PC-3 (cell line): ENCODE data around the gene RNF217.

ENCODE experiments used
- EZH2 ChIP-seq: fragments of 300-600 bp; sonication (generic); IDR thresholded peaks from one replicate; pipeline ENCODE4 v1.6.1; 2017; ENCODE audit warnings: antibody characterized with exemption, mild to moderate bottlenecking, low read length; ENCODE audit not compliant: unreplicated experiment
- TF ChIP-seq, protein P1 (sequence below): fragments of 300-600 bp; sonication (generic); conservative IDR thresholded peaks from 2 replicates; pipeline ENCODE4 v1.5.1; 2017; ENCODE audit warnings: antibody characterized with exemption, low read depth, mild to moderate bottlenecking, low read length

DNA sequence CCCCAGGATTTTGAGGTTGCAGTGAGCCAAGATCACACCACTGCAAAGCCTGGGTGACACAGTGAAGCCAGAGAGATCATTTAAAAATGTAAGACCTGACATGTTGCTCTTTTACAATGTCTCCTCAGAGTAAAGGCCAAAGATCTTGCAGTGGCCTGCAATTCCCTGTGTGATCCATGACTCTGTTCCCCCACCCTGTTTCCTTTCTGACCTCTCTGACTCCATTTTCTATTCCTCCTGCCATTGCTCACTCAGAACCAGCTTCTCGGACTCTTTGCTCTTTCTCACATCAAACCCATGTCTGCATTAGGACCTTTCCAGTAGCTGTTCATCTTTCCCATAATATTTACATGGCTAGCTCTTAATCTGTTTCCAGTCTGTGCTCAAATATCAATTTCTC lies 28.8 kb downstream of the RNF217 start:
- TF ChIP-seq, protein P1, sequence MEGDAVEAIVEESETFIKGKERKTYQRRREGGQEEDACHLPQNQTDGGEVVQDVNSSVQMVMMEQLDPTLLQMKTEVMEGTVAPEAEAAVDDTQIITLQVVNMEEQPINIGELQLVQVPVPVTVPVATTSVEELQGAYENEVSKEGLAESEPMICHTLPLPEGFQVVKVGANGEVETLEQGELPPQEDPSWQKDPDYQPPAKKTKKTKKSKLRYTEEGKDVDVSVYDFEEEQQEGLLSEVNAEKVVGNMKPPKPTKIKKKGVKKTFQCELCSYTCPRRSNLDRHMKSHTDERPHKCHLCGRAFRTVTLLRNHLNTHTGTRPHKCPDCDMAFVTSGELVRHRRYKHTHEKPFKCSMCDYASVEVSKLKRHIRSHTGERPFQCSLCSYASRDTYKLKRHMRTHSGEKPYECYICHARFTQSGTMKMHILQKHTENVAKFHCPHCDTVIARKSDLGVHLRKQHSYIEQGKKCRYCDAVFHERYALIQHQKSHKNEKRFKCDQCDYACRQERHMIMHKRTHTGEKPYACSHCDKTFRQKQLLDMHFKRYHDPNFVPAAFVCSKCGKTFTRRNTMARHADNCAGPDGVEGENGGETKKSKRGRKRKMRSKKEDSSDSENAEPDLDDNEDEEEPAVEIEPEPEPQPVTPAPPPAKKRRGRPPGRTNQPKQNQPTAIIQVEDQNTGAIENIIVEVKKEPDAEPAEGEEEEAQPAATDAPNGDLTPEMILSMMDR: no peak
- TF ChIP-seq EZH2: no peak
